Mesothelial cell of epicardium (in vitro differentiated cells): ENCODE data around the gene PRDM15. TPM values are rescaled to one million over a fixed set of nuclear protein-coding genes. Genes with fewer than 3 reads are reported as not detected.

Experiments used
- DNase-seq, 2 experiments: peaks; one replicate each; pipeline ENCODE4 v3.0.0; 2021; ENCODE audit warnings: low spot score in 2 of 2; ENCODE audit not compliant: unreplicated experiment in 2 of 2
- H3K27ac Mint-ChIP-seq: 2 replicates; pipeline ENCODE4 v1.8.0; 2021; ENCODE audit warnings: mixed read lengths
- H3K27me3 Mint-ChIP-seq: 2 replicates; pipeline ENCODE4 v1.8.0; 2021; ENCODE audit warnings: low read depth, mixed read lengths
- H3K36me3 Mint-ChIP-seq: 2 replicates; pipeline ENCODE4 v1.8.0; 2021; ENCODE audit warnings: mixed read lengths
- H3K4me1 Mint-ChIP-seq: 2 replicates; pipeline ENCODE4 v1.8.0; 2021; ENCODE audit warnings: mixed read lengths
- H3K4me3 Mint-ChIP-seq: 2 replicates; pipeline ENCODE4 v1.8.0; 2021; ENCODE audit warnings: mild to moderate bottlenecking, moderate library complexity, mixed read lengths
- H3K9me3 Mint-ChIP-seq: 2 replicates; pipeline ENCODE4 v1.8.0; 2021; ENCODE audit warnings: mixed read lengths
- CTCF ChIP-seq: fragments of 200-600 bp; sonication (generic); IDR thresholded peaks from one replicate; pipeline ENCODE4 v1.5.0; 2021; ENCODE audit warnings: antibody characterized with exemption; ENCODE audit not compliant: unreplicated experiment
- total RNA-seq: library from RNA; stranded (reverse); gene quantifications from 3 replicates; pipeline ENCODE4 v1.2.1, GENCODE V29; 2021

The PRDM15 gene
- total RNA-seq, 1 donor from 2014 or later, result 12.0 TPM

- H3K9me3 Mint-ChIP-seq, result no peaks in the 10 kb centered on the region
- no peak overlapping the region for H3K4me3 Mint-ChIP-seq
- TF ChIP-seq CTCF, result no peak
- peaks cover 13% of the 10 kb centered on the region for H3K36me3 Mint-ChIP-seq
- DNase-seq, result no peak
- H3K27me3 Mint-ChIP-seq, result no peaks in the 10 kb centered on the region
- no peak overlapping the region for H3K27ac Mint-ChIP-seq
- H3K4me1 Mint-ChIP-seq, result no peaks in the 10 kb centered on the region
These were observed 29.1 kb downstream of the PRDM15 start for GRCh38 chr21:41850085-41850484.

DNA sequence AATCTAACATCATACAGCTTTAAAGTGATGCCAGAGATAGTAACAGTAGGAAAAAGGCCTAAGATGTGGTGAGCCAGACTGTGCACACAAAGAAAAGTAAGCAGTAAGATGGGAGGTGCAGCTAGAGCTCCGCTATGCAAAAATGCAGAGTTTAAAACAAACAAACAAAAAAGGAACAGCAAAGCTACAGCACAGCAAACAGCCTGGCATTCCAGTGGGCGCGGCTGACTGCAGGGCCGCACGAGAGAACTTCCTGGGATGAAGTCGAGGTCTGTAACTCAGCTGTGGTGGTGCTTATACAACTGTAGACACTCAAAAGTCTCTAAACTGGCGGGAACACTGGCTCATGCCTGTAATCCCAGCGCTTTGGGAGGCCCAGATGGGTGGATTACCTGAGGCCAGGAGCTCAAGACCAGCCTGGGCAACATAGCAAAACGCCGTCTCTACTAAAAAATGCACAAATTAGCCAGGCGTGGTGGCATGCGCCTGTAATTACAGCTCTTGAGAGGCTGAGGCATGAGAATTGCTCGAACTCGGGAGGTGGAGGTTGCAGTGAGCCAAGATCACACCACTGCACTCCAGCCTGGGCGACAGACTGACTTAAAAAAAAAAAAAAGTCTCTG, 30.1 kb downstream of the PRDM15 start:
- Mint-ChIP-seq H3K27me3 (no peaks in the 10 kb centered on the region), H3K27ac (no peak overlapping the region)

GRCh38 chr21:41848533-41848932, 30.6 kb downstream of the PRDM15 start:
- Mint-ChIP-seq H3K4me1 (no peaks in the 10 kb centered on the region), H3K36me3 (peaks cover 7% of the 10 kb centered on the region), H3K9me3 (no peaks in the 10 kb centered on the region), H3K27me3 (no peaks in the 10 kb centered on the region), H3K27ac (no peak overlapping the region), H3K4me3 (no peak overlapping the region)
- no peak for DNase-seq
- TF ChIP-seq CTCF, result no peak

More for the DNA sequence above, 30.1 kb downstream of the PRDM15 start:
- DNase-seq, result no peak
- Mint-ChIP-seq H3K36me3 (peaks cover 6% of the 10 kb centered on the region), H3K9me3 (no peaks in the 10 kb centered on the region), H3K4me3 (no peak overlapping the region), H3K4me1 (no peaks in the 10 kb centered on the region)
- no peak for TF ChIP-seq CTCF

GRCh38 chr21:41847066-41847804, 31.9 kb downstream of the PRDM15 start:
- Mint-ChIP-seq H3K27me3 (no peaks in the 10 kb centered on the region), H3K9me3 (peaks cover under 1% of the 10 kb centered on the region), H3K36me3 (peaks cover 10% of the 10 kb centered on the region), H3K27ac (no peak overlapping the region), H3K4me1 (no peaks in the 10 kb centered on the region), H3K4me3 (no peak overlapping the region)
- no peak for DNase-seq
- no peak for TF ChIP-seq CTCF

GRCh38 chr21:41846536-41846935, 32.6 kb downstream of the PRDM15 start:
- DNase-seq, result no peak
- Mint-ChIP-seq H3K4me3 (no peak overlapping the region), H3K36me3 (peaks cover 13% of the 10 kb centered on the region), H3K4me1 (no peaks in the 10 kb centered on the region), H3K27me3 (no peaks in the 10 kb centered on the region), H3K27ac (no peak overlapping the region), H3K9me3 (peaks cover 7% of the 10 kb centered on the region)
- no peak for TF ChIP-seq CTCF

DNA sequence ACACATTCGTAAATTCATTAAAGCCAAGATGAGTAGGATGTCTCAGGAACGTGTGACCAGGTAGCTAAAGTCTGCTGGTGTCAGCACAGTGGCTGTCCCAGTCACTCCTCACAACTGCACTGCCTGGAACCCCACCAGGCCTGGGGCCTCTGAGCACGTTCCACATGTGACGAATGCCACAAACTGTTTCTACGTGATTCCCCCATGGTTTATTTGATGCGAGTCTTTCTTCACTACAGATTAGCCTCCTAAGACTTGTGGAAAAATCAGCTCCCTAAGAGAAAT, 33.2 kb downstream of the PRDM15 start:
- H3K4me3 Mint-ChIP-seq, result no peak overlapping the region
- H3K36me3 Mint-ChIP-seq, result peaks cover 18% of the 10 kb centered on the region
- H3K9me3 Mint-ChIP-seq, result peaks cover 13% of the 10 kb centered on the region
- no peak for TF ChIP-seq CTCF
- H3K27ac Mint-ChIP-seq, result no peak overlapping the region
- no peaks in the 10 kb centered on the region for H3K4me1 Mint-ChIP-seq
- DNase-seq, result no peak
- no peaks in the 10 kb centered on the region for H3K27me3 Mint-ChIP-seq
